GM12878 (cell line): ENCODE results near the gene ROBO1. TPM values are rescaled to one million over a fixed set of nuclear protein-coding genes. Genes with fewer than 3 reads are reported as not detected.

Source experiments
- ATAC-seq: fragments of 200-7000 bp; cut with Tn5 transposase; 3 replicates; pipeline ENCODE4 v1.9.1; 2020; ENCODE audit warnings: mild to moderate bottlenecking, moderate library complexity
- BruUV-seq: library from RNA; stranded (reverse); fragments of 400-500 nt; replicated peaks from 2 replicates; lab custom pipeline; 2021; lab: Mats Ljungman, UMichigan
- CTCF ChIA-PET: fragments of 300-600 bp; sonication (Branson Sonifier 250); formaldehyde crosslinking; extraction: SDS; loops from one replicate; lab custom pipeline; 2021; ENCODE audit warnings: inconsistent platforms; lab: Yijun Ruan, JAX
- POLR2A ChIA-PET: fragments of 350-600 bp; formaldehyde crosslinking; extraction: SDS; loops from one replicate; lab custom pipeline; 2021; ENCODE audit warnings: inconsistent platforms; lab: Charles Lee
- RAD21 ChIA-PET: fragments of 300-600 bp; sonication (Branson Sonifier 250); formaldehyde crosslinking; loops from one replicate; lab custom pipeline; 2023; ENCODE audit warnings: antibody characterized with exemption; ENCODE audit not compliant: unreplicated experiment; lab: Charles Lee
- SMC1A ChIA-PET: fragments of 300-600 bp; sonication (Branson Sonifier 250); formaldehyde crosslinking; loops from one replicate; lab custom pipeline; 2023; ENCODE audit not compliant: unreplicated experiment, uncharacterized antibody; lab: Charles Lee
- DNase-seq: peaks from one replicate; pipeline ENCODE4 v3.0.0-alpha.2; 2011; ENCODE audit warnings: low read depth, low spot score
- FAIRE-seq: peaks from 3 replicates; lab custom pipeline; 2011; peaks lifted over from hg19 to GRCh38; lab: Jason Lieb, UNC
- H2AFZ ChIP-seq: 2 replicates; pipeline ENCODE4 v1.6.0; 2011; ENCODE audit warnings: low read depth, low read length, control low read depth; ENCODE audit not compliant: control insufficient read depth
- H3K27ac ChIP-seq: 2 replicates; pipeline ENCODE4 v1.5.1; 2011; ENCODE audit warnings: control low read depth; ENCODE audit not compliant: control insufficient read depth, insufficient read depth
- H3K27me3 ChIP-seq, 2 experiments: replicated peaks in 1 of 2; 2 replicates each; pipeline versions ENCODE4 v1.6.0 to v1.6.1; 2011; ENCODE audit warnings: low read length in 1 of 2; ENCODE audit not compliant: control insufficient read depth in 2 of 2, insufficient read depth in 2 of 2
- H3K36me3 ChIP-seq, 2 experiments: 2 replicates each; pipeline ENCODE4 v1.5.1; 2011; ENCODE audit warnings: low read length in 1 of 2; ENCODE audit not compliant: control insufficient read depth in 2 of 2, insufficient read depth in 2 of 2
- H3K4me1 ChIP-seq: 2 replicates; pipeline ENCODE4 v1.6.1; 2011; ENCODE audit warnings: mild to moderate bottlenecking, low read length, moderate library complexity, mixed read lengths; ENCODE audit not compliant: control insufficient read depth, insufficient read depth
- H3K4me2 ChIP-seq: 2 replicates; pipeline ENCODE4 v1.6.0; 2011; ENCODE audit warnings: control low read depth; ENCODE audit not compliant: control insufficient read depth, insufficient read depth
- H3K4me3 ChIP-seq: fragments of 200-600 bp; sonication (generic); 2 replicates; pipeline ENCODE4 v1.5.1; 2016
- H3K79me2 ChIP-seq: 2 replicates; pipeline ENCODE4 v1.6.0; 2011; ENCODE audit warnings: low read length; ENCODE audit not compliant: control insufficient read depth, insufficient read depth
- H3K9ac ChIP-seq: 2 replicates; pipeline ENCODE4 v1.8.0; 2011; ENCODE audit warnings: low read length, control low read depth, mixed read lengths; ENCODE audit not compliant: control insufficient read depth, insufficient read depth
- H3K9me3 ChIP-seq: replicated peaks from 3 replicates; pipeline ENCODE4 v1.5.1; 2011; ENCODE audit warnings: mild to moderate bottlenecking, low read length; ENCODE audit not compliant: control insufficient read depth, insufficient read depth
- H4K20me1 ChIP-seq: 2 replicates; pipeline ENCODE4 v1.6.0; 2011; ENCODE audit not compliant: control insufficient read depth, insufficient read depth
- CBX5 ChIP-seq: sonication (generic); IDR thresholded peaks from 2 replicates; pipeline ENCODE4 v1.6.1; 2016; ENCODE audit warnings: low read depth, moderate library complexity, mild to moderate bottlenecking, inconsistent platforms
- CEBPB ChIP-seq, 2 experiments: fragments of 150-350 bp in 1 of 2; IDR thresholded peaks; 2 replicates each; pipeline ENCODE4 v1.6.1; 2012 to 2014; ENCODE audit warnings: low read depth in 2 of 2, low read length in 2 of 2, borderline replicate concordance in 1 of 2, inconsistent platforms in 1 of 2
- ESRRA ChIP-seq: IDR thresholded peaks from 2 replicates; pipeline ENCODE4 v1.6.1; 2012; ENCODE audit warnings: mild to moderate bottlenecking, low read length, improper control_type of control experiment
- EZH2 ChIP-seq: IDR thresholded peaks from 2 replicates; pipeline ENCODE4 v1.6.1; 2012; ENCODE audit warnings: low read depth, mild to moderate bottlenecking, control low read depth, inconsistent platforms, low read length, borderline replicate concordance; ENCODE audit not compliant: control insufficient read depth
- MEF2B ChIP-seq: fragments of 450-650 bp; IDR thresholded peaks from 2 replicates; pipeline ENCODE4 v1.6.1; 2018; ENCODE audit warnings: mild to moderate bottlenecking, moderate library complexity; ENCODE audit not compliant: partially characterized antibody, poor library complexity, severe bottlenecking
- NRF1 ChIP-seq: conservative IDR thresholded peaks from 2 replicates; pipeline ENCODE4 v1.6.1; 2011; ENCODE audit warnings: mild to moderate bottlenecking, low read depth, low read length, improper control_type of control experiment
- RELA ChIP-seq: fragments of 450-650 bp; IDR thresholded peaks from 2 replicates; pipeline ENCODE4 v1.8.0; 2014; ENCODE audit warnings: borderline replicate concordance; ENCODE audit not compliant: partially characterized antibody
- SKIL ChIP-seq: fragments of 450-650 bp; IDR thresholded peaks from 2 replicates; pipeline ENCODE4 v1.6.1; 2017; ENCODE audit warnings: mild to moderate bottlenecking, low read depth, inconsistent platforms; ENCODE audit not compliant: poor library complexity, severe bottlenecking
- ZZZ3 ChIP-seq: IDR thresholded peaks from 2 replicates; pipeline ENCODE4 v1.6.1; 2011; ENCODE audit warnings: low read depth; ENCODE audit not compliant: control insufficient read depth, insufficient read length
- WGBS: methylation state at CpG from one replicate; pipeline ENCODE4 v1.1.6; 2016; ENCODE audit warnings: low lambda C conversion rate; ENCODE audit not compliant: insufficient replicate concordance, insufficient coverage; ENCODE audit errors: missing lambda C conversion rate; 5-methylcytosine and 5-hydroxymethylcytosine counted together
- in situ Hi-C: fragments of 300-500 bp; cut with MboI; formaldehyde crosslinking; loops from 9 replicates; pipeline ENCODE4 v1.14.3; 2018; ENCODE audit warnings: mixed read lengths
- intact Hi-C: fragments of 100-400 bp; cut with micrococcal nuclease; formaldehyde crosslinking; loops from one replicate; pipeline ENCODE4 v1.14.2; 2022; ENCODE audit not compliant: unreplicated experiment
- polyA plus RNA-seq, 11 experiments: library from polyadenylated mRNA; depleted of rRNA in 4 of 11; unstranded in 6 of 11; stranded (reverse) in 5 of 11; fragments of >200 nt; fragmentation: Nextera tagmentation in 4 of 11; fragmentation: Illumina TruSeq in 1 of 11; extraction: Ambion mirVana in 4 of 11; extraction: Trizol in 1 of 11; gene quantifications; 1 replicate in 1 of 11; 2 replicates in 10 of 11; pipeline versions ENCODE4 v1.2.1 to v1.2.3, GENCODE V29; 2011 to 2016; ENCODE audit warnings: inconsistent platforms in 2 of 11, missing spikeins in 2 of 11, low read depth in 1 of 11
- total RNA-seq, 4 experiments: library from RNA; depleted of rRNA in 3 of 4; stranded (reverse); fragments of >200 nt in 3 of 4; fragmentation: Illumina TruSeq in 1 of 4; extraction: Trizol in 1 of 4; gene quantifications; 2 replicates each; pipeline versions ENCODE4 v1.2.1 to v1.2.3, GENCODE V29; 2013 to 2021
- TF ChIP-seq, protein P1 (sequence below): IDR thresholded peaks from 2 replicates; pipeline ENCODE4 v1.6.1; 2012; ENCODE audit warnings: low read depth, low read length, improper control_type of control experiment

ROBO1 gene
- total and polyA plus RNA-seq, 10 of the 15 experiments (the other 5 are each of a cell fraction or from before 2014, with no cell fraction given) = 0.29 to 46.5 (median 1.2) TPM

DNA sequence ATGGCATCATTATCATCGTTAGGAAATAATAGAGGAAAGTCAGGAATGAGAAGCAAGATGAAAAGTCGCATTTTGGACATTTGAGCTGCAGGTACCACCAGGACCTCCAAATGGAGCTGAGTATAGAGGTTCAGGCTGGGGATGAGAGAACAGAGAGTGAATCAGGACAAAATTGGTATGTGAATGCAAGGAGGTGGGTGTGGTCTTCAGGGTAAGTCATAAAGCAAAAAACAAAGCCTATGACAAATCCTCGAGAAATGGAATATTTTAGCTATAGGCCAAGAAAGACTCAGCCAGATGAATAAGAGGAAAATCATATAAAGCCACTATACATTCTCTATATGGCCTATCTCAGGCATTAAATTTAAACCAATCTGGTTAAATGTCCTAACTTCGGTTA, 841.3 kb downstream of the ROBO1 start:
- Histone ChIP-seq H3K4me3 (no peak overlapping the region), H3K36me3 (no peaks in the 10 kb centered on the region), H3K79me2 (no peaks in the 10 kb centered on the region), H3K27me3 (no peaks in the 10 kb centered on the region), H2AFZ (no peak overlapping the region), H3K4me1 (no peaks in the 10 kb centered on the region), H4K20me1 (no peaks in the 10 kb centered on the region), H3K27ac (no peak overlapping the region), H3K9ac (no peak overlapping the region), H3K9me3 (no peaks in the 10 kb centered on the region; the same call in 2 of the 3 replicates)
- WGBS = 44% methylated on average over 4 of the region's 4 CpGs
- ChIA-PET CTCF (interaction anchor here (0.5 kb wide), 1 partner anchor 122 kb away, joined by 3 read pairs; no protein-coding TSS in a partner anchor), SMC1A (interaction anchor here (0.6 to 1.8 kb wide), 4 partner anchors 9 to 242 kb away, joined by 3 to 4 read pairs (median 3); no protein-coding TSS in a partner anchor), RAD21 (interaction anchor here (0.8 to 2.5 kb wide), 3 partner anchors 8 to 60 kb away, joined by 3 to 7 read pairs (median 4); no protein-coding TSS in a partner anchor), POLR2A (interaction anchor here (0.5 to 1.4 kb wide), 3 partner anchors 9 to 47 kb away, joined by 3 to 6 read pairs (median 3); no protein-coding TSS in a partner anchor)
- intact Hi-C loops = no loop called here
- BruUV-seq = no TSS peak
- no peak for TF ChIP-seq CEBPB (IDR thresholded peaks at IDR 0.05; ENCODE audit: borderline replicate concordance in 1 of 2, low read depth in 2 of 2, low read length in 2 of 2)
- TF ChIP-seq, protein P1, sequence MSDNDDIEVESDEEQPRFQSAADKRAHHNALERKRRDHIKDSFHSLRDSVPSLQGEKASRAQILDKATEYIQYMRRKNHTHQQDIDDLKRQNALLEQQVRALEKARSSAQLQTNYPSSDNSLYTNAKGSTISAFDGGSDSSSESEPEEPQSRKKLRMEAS = no peak
- TF ChIP-seq ZZZ3 = no peak
- TF ChIP-seq SKIL = no peak
- no peak for TF ChIP-seq MEF2B
- no peak for TF ChIP-seq ESRRA
- no peak for TF ChIP-seq RELA
- no peak for TF ChIP-seq NRF1
- no peak for TF ChIP-seq EZH2
- TF ChIP-seq CBX5 = no peak
- TF ChIP-seq, all 136 proteins: peak for 0
- in situ Hi-C loops = no loop called here
- DNase-seq = no peak
- ATAC-seq = no peak
- FAIRE-seq = no peak
- no peak overlapping the region for H3K4me2 ChIP-seq
